Epithelial cell of proximal tubule (primary cell): ENCODE measurements around the gene ISG20L2. TPM values are rescaled to one million over a fixed set of nuclear protein-coding genes. Genes with fewer than 3 reads are reported as not detected.

Experiments used
- DNase-seq: peaks from one replicate; pipeline ENCODE4 v3.0.0-alpha.2; 2011; ENCODE audit warnings: low read depth
- H3K4me3 ChIP-seq: 2 replicates; pipeline ENCODE4 v1.5.1; 2011; ENCODE audit warnings: low read depth, mild to moderate bottlenecking, low read length
- CTCF ChIP-seq: conservative IDR thresholded peaks from 2 replicates; pipeline ENCODE4 v1.5.1; 2012; ENCODE audit warnings: low read depth, mild to moderate bottlenecking, low read length
- total RNA-seq: library from RNA; depleted of rRNA; stranded (reverse); fragments of >200 nt; gene quantifications from 2 replicates; pipeline ENCODE4 v1.2.3, GENCODE V29; 2015

Gene ISG20L2
- 19.4 and 26.4 TPM in 2 replicates for total RNA-seq

- no peak for TF ChIP-seq CTCF
- DNase-seq: no peak
Measured at GRCh38 chr1:156728599-156729462, at the start of gene ISG20L2. Gene ISG20L2, minus strand, starts transcription at chr1:156728766. Its CDS starts 1,114 bp downstream, at chr1:156727652.

GRCh38 chr1:156777573-156777972 is 49.0 kb upstream of the ISG20L2 start:
- TF ChIP-seq CTCF: no peak
- no peak for DNase-seq
- no peak overlapping the region for H3K4me3 ChIP-seq

More at GRCh38 chr1:156728599-156729462, at the start of gene ISG20L2:
- H3K4me3 ChIP-seq: peak within 1 kb of the TSS; percentile 100

GRCh38 chr1:156776942-156777341 is 48.4 kb upstream of the ISG20L2 start:
- TF ChIP-seq CTCF: no peak
- no peak overlapping the region for H3K4me3 ChIP-seq
- no peak for DNase-seq

GRCh38 chr1:156775799-156776198 is 47.2 kb upstream of the ISG20L2 start:
- no peak overlapping the region for H3K4me3 ChIP-seq
- no peak for TF ChIP-seq CTCF
- DNase-seq: no peak

- TF ChIP-seq CTCF: peak; percentile 30
- H3K4me3 ChIP-seq: no peak overlapping the region
- DNase-seq: no peak
Measured at GRCh38 chr1:156773607-156774006, 45.0 kb upstream of the ISG20L2 start.

- no peak overlapping the region for H3K4me3 ChIP-seq
- TF ChIP-seq CTCF: no peak
- DNase-seq: no peak
Measured at GRCh38 chr1:156772728-156773497, 44.3 kb upstream of the ISG20L2 start.
